ENCODE results near the gene FPGS.

DNA sequence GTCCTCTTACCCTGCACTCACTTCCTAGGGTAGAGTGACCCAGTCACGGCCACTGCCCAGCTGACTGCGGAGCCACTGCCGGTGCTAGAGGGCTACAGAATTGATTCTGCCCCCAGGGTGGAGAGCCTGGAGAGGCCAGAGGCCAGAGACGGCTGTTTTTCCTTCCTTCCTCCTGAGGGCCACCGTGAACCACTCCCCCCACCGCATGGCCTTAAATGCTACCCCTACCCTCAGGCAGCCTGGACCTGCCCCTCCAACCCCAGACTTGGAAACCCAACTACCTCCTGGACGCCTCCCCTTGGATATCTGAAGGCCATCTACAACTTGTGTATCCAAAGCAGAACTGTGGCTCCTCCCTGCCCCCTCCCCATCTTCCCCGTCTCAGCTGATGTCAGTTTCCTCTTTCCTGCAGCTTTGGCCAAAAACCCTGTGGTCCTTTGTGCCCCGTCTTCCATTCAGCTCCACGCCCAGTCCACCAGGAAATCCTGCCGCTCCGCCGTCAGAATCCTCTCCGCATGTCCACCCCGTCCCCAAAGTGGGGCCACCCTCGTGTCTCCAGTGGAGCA, 40.5 kb upstream of the FPGS start:
- TF ChIP-seq, protein P1, sequence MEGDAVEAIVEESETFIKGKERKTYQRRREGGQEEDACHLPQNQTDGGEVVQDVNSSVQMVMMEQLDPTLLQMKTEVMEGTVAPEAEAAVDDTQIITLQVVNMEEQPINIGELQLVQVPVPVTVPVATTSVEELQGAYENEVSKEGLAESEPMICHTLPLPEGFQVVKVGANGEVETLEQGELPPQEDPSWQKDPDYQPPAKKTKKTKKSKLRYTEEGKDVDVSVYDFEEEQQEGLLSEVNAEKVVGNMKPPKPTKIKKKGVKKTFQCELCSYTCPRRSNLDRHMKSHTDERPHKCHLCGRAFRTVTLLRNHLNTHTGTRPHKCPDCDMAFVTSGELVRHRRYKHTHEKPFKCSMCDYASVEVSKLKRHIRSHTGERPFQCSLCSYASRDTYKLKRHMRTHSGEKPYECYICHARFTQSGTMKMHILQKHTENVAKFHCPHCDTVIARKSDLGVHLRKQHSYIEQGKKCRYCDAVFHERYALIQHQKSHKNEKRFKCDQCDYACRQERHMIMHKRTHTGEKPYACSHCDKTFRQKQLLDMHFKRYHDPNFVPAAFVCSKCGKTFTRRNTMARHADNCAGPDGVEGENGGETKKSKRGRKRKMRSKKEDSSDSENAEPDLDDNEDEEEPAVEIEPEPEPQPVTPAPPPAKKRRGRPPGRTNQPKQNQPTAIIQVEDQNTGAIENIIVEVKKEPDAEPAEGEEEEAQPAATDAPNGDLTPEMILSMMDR (IDR thresholded peaks at IDR 0.05): no peak
- TF ChIP-seq POLR2AphosphoS5 (IDR thresholded peaks at IDR 0.05) (no peak), POLR2A (IDR thresholded peaks at IDR 0.05) (no peak), EP300 (IDR thresholded peaks at IDR 0.05) (no peak)

Data from stomach (tissue), 4 donors.